Skeletal muscle satellite cell (primary cell): Measurements from ENCODE around the gene ATP2C1.

ENCODE experiments used
- H3K27me3 ChIP-seq: 2 replicates; pipeline ENCODE4 v1.7.0; 2013; ENCODE audit warnings: low read length; ENCODE audit not compliant: control insufficient read depth, insufficient read depth
- H3K36me3 ChIP-seq: 2 replicates; pipeline ENCODE4 v1.7.0; 2013; ENCODE audit warnings: mild to moderate bottlenecking, control low read depth, low read length; ENCODE audit not compliant: insufficient read depth
- H3K4me1 ChIP-seq: 2 replicates; pipeline ENCODE4 v1.7.0; 2013; ENCODE audit warnings: low read length; ENCODE audit not compliant: control insufficient read depth, insufficient read depth
- H3K4me2 ChIP-seq: 2 replicates; pipeline ENCODE4 v1.7.0; 2013; ENCODE audit warnings: mild to moderate bottlenecking, low read length
- H3K4me3 ChIP-seq: 2 replicates; pipeline ENCODE4 v1.7.0; 2013; ENCODE audit warnings: low read length
- H3K9ac ChIP-seq: 2 replicates; pipeline ENCODE4 v1.7.0; 2013; ENCODE audit warnings: mild to moderate bottlenecking, low read depth, low read length, moderate library complexity
- H3K9me3 ChIP-seq: replicated peaks from 2 replicates; pipeline ENCODE4 v1.7.0; 2013; ENCODE audit warnings: mild to moderate bottlenecking, control low read depth, low read length

Gene ATP2C1

GRCh38 chr3:130997289-130997688 lies 103.4 kb downstream of the ATP2C1 start:
- no peaks in the 10 kb centered on the region for H3K9me3 ChIP-seq
- no peak overlapping the region for H3K9ac ChIP-seq
- H3K4me2 ChIP-seq, result no peak overlapping the region
- no peaks in the 10 kb centered on the region for H3K4me1 ChIP-seq
- H3K36me3 ChIP-seq, result peaks cover 52% of the 10 kb centered on the region
- no peak overlapping the region for H3K4me3 ChIP-seq
- H3K27me3 ChIP-seq, result no peaks in the 10 kb centered on the region

GRCh38 chr3:131001071-131001470 lies 107.2 kb downstream of the ATP2C1 start:
- Histone ChIP-seq H3K36me3 (peaks cover 50% of the 10 kb centered on the region), H3K27me3 (no peaks in the 10 kb centered on the region), H3K4me3 (no peak overlapping the region), H3K9me3 (no peaks in the 10 kb centered on the region), H3K4me2 (no peak overlapping the region), H3K9ac (no peak overlapping the region), H3K4me1 (no peaks in the 10 kb centered on the region)

- Histone ChIP-seq H3K9me3 (no peaks in the 10 kb centered on the region), H3K4me3 (no peak overlapping the region), H3K4me2 (no peak overlapping the region), H3K9ac (no peak overlapping the region), H3K36me3 (peaks cover 32% of the 10 kb centered on the region), H3K27me3 (no peaks in the 10 kb centered on the region), H3K4me1 (no peaks in the 10 kb centered on the region)
Observed at GRCh38 chr3:131004603-131005002, 110.7 kb downstream of the ATP2C1 start.

GRCh38 chr3:131007256-131007655 lies 113.4 kb downstream of the ATP2C1 start:
- no peaks in the 10 kb centered on the region for H3K4me1 ChIP-seq
- H3K9me3 ChIP-seq, result no peaks in the 10 kb centered on the region

GRCh38 chr3:131007782-131008181 lies 113.9 kb downstream of the ATP2C1 start:
- Histone ChIP-seq H3K27me3 (no peaks in the 10 kb centered on the region), H3K4me1 (no peaks in the 10 kb centered on the region), H3K4me2 (no peak overlapping the region), H3K9me3 (no peaks in the 10 kb centered on the region), H3K4me3 (no peak overlapping the region), H3K9ac (no peak overlapping the region), H3K36me3 (peaks cover 32% of the 10 kb centered on the region)

More at GRCh38 chr3:131007256-131007655, 113.4 kb downstream of the ATP2C1 start:
- peaks cover 36% of the 10 kb centered on the region for H3K36me3 ChIP-seq
- H3K4me2 ChIP-seq, result no peak overlapping the region
- H3K9ac ChIP-seq, result no peak overlapping the region
- H3K4me3 ChIP-seq, result no peak overlapping the region
- H3K27me3 ChIP-seq, result no peaks in the 10 kb centered on the region

GRCh38 chr3:131008326-131008725 lies 114.4 kb downstream of the ATP2C1 start:
- H3K4me2 ChIP-seq, result no peak overlapping the region
- H3K27me3 ChIP-seq, result no peaks in the 10 kb centered on the region
- peaks cover 34% of the 10 kb centered on the region for H3K36me3 ChIP-seq
- H3K4me1 ChIP-seq, result no peaks in the 10 kb centered on the region
- H3K4me3 ChIP-seq, result no peak overlapping the region
- H3K9me3 ChIP-seq, result no peaks in the 10 kb centered on the region
- H3K9ac ChIP-seq, result no peak overlapping the region

- H3K4me1 ChIP-seq, result no peaks in the 10 kb centered on the region
- no peak overlapping the region for H3K4me3 ChIP-seq
- no peaks in the 10 kb centered on the region for H3K9me3 ChIP-seq
- H3K36me3 ChIP-seq, result peaks cover 38% of the 10 kb centered on the region
- H3K4me2 ChIP-seq, result no peak overlapping the region
- no peak overlapping the region for H3K9ac ChIP-seq
- H3K27me3 ChIP-seq, result no peaks in the 10 kb centered on the region
Observed at GRCh38 chr3:131009698-131010097, 115.8 kb downstream of the ATP2C1 start.

GRCh38 chr3:131018970-131019369 lies 125.1 kb downstream of the ATP2C1 start:
- Histone ChIP-seq H3K4me1 (no peaks in the 10 kb centered on the region), H3K27me3 (no peaks in the 10 kb centered on the region), H3K4me2 (no peak overlapping the region), H3K9me3 (no peaks in the 10 kb centered on the region), H3K36me3 (peaks cover 38% of the 10 kb centered on the region), H3K9ac (no peak overlapping the region), H3K4me3 (no peak overlapping the region)

GRCh38 chr3:131020122-131020693 lies 126.3 kb downstream of the ATP2C1 start:
- H3K27me3 ChIP-seq, result no peaks in the 10 kb centered on the region
- H3K36me3 ChIP-seq, result peaks cover 27% of the 10 kb centered on the region
- no peaks in the 10 kb centered on the region for H3K4me1 ChIP-seq
- no peaks in the 10 kb centered on the region for H3K9me3 ChIP-seq
- H3K9ac ChIP-seq, result no peak overlapping the region
- no peak overlapping the region for H3K4me2 ChIP-seq
- H3K4me3 ChIP-seq, result no peak overlapping the region

GRCh38 chr3:131025539-131025938 lies 131.7 kb downstream of the ATP2C1 start:
- H3K4me3 ChIP-seq, result peak overlapping the region; percentile 95
- peak overlapping the region; percentile 88 for H3K4me2 ChIP-seq
- peaks cover 14% of the 10 kb centered on the region for H3K4me1 ChIP-seq
- no peaks in the 10 kb centered on the region for H3K27me3 ChIP-seq
- H3K9ac ChIP-seq, result peak overlapping the region; percentile 93
- H3K9me3 ChIP-seq, result no peaks in the 10 kb centered on the region
- peaks cover 3% of the 10 kb centered on the region for H3K36me3 ChIP-seq

GRCh38 chr3:131026321-131027151 lies 132.7 kb downstream of the ATP2C1 start, which contains the start of the genes ASTE1 and NEK11:
Gene ASTE1 (minus strand): TSS chr3:131026825. CDS start chr3:131025306, 1,519 bp downstream.
Gene NEK11 (plus strand): TSS chr3:131026877. CDS start chr3:131029709, 2,832 bp downstream.
- peak within 1 kb of the TSS; percentile 93 for H3K9ac ChIP-seq

More at GRCh38 chr3:131026321-131027151, 132.7 kb downstream of the ATP2C1 start, which contains the start of the genes ASTE1 and NEK11:
- no peaks in the 10 kb centered on the region for H3K36me3 ChIP-seq
- peak within 1 kb of the TSS; percentile 88 for H3K4me2 ChIP-seq
- no peaks in the 10 kb centered on the region for H3K9me3 ChIP-seq
- H3K4me1 ChIP-seq, result peaks cover 14% of the 10 kb centered on the region
- H3K27me3 ChIP-seq, result no peaks in the 10 kb centered on the region
- peak within 1 kb of the TSS; percentile 95 for H3K4me3 ChIP-seq
